NCI-H2107 (cell line): Measurements from ENCODE around the gene OOEP.
"Not testable (repeated sequence)": the region's sequence is repeated elsewhere in the genome, so short reads cannot be mapped to it uniquely, and the experiment has no call there.

Experiments used
- DNase-seq: peaks from one replicate; lab custom pipeline; 2025; lab: John Stamatoyannopoulos, UW

The OOEP gene

DNA sequence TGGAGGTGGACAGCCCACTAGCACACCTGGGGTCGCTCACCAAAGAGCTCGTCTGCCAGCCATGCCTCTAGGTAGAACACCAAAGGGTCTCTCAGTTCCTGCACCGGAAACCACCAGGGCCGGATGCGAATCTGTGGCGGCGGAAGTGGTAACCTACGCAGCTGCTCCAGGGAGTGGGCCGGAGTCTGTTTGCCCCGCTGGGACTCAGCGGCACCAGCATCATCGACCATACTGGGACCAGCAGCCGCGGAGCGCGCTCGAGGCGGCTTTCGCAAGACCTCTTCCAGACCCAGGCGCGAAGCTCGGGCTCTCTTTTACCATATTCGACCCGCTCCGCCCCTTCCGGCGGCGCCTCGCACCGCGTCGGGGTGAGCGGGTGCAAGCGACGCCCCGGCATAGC is at the start of gene OOEP:
Gene OOEP, minus strand, starts transcription at position 335 of the 400 bp plus-strand sequence. Its CDS starts 105 bp downstream, at position 230.
- DNase-seq = no peak

DNA sequence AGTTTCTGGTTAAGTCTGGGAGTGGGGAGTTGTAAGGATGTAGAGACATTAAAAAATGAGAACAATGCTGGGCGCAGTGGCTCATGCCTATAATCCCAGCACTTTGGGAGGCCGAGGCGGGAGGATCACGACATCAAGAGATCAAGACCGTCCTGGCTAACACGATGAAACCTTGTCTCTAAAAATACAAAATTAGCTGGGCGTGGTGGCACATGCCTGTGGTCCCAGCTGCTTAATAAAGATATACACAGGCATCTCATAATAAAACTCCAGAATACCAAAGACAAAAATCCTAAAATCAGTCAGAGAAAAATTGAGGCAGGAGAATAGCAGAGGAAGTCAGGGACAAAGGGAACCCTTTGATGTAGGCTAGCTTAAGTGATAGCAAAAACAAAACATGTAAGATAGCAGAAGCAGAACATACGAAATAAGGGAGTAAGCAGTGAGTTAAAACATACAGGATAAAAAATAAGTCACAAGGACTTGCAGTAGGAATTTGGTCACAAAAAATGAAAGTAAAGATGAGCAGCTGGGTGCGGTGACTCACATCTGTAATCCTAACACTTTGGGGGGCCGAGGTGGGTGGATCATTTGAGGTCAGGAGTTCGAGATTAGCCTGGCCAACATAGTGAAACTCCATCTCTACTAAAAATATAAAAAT is 48.5 kb upstream of the OOEP start:
- DNase-seq = no peak

DNA sequence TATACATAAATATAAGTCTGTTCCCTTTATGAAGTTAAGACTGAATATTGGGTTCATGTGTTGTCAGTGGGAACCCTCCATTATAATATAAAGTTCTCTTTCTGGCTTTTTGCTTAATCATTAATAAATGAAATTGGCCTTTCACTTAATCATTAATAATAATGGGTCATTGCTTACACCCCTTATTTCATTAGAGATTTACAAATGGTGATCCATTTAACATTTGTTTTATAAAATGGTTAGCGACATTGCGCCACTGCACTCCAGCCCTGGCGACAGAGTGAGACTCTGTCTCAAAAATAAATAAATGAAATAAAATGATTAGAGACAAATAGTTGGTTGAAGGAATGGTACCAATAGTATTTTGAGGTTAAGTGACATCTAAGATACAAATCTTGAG is 43.4 kb upstream of the OOEP start:
- DNase-seq = no peak

DNA sequence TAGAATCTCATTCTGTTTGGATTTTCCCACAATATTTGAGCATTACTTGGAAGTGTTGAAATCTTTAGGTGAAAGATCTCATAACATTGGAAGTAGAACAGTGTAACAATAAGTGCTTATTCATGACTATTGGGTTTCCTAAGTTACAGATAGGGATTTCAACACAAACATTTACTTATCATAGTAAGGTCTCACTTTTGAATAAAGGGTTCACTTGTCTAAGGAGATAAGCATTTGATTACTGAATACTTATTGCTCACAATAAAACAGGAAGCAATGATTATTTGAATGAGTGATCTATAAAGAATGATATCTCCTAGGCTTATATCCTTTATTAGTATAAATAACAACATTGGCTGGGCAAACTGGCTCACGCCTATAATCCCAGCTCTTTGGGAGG is 39.7 kb upstream of the OOEP start:
- DNase-seq = no peak

DNA sequence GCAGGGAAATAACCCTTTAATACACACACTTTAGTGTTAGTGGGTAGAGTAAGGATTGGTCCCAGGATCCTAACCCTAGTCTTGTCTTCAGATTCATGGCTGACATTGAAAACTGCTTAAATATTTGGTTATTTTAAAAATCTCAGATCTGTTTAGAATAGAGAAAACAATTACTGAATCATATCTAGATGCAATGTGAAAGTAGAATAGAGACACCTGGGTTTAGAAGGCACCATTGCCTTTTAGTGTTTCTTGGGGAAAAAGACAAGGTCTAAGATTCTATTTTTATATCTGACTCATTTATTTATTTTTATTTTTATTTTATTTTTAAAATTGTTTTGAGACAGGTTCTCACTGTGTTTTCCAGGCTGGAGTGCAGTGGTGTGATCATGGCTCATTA is 31.0 kb upstream of the OOEP start:
- no peak for DNase-seq

DNA sequence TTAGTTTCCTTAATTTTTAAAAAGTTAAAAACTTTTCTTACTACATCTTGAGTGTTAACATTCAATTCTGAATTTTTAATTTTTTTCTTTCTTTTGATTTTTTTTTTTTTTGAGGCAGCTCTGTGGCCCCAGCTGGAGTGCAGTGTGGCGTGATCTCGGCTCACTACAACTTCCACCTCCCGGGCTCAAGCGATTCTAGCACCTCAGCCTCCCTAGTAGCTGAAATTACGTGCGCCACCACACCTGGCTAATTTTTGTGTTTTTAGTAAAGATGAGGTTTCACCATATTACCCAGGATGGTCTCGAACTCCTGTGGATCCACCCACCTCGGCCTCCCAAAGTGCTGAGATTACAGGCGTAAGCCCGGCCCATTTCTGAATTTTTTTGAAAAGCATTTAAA is 26.2 kb upstream of the OOEP start:
- no peak for DNase-seq

DNA sequence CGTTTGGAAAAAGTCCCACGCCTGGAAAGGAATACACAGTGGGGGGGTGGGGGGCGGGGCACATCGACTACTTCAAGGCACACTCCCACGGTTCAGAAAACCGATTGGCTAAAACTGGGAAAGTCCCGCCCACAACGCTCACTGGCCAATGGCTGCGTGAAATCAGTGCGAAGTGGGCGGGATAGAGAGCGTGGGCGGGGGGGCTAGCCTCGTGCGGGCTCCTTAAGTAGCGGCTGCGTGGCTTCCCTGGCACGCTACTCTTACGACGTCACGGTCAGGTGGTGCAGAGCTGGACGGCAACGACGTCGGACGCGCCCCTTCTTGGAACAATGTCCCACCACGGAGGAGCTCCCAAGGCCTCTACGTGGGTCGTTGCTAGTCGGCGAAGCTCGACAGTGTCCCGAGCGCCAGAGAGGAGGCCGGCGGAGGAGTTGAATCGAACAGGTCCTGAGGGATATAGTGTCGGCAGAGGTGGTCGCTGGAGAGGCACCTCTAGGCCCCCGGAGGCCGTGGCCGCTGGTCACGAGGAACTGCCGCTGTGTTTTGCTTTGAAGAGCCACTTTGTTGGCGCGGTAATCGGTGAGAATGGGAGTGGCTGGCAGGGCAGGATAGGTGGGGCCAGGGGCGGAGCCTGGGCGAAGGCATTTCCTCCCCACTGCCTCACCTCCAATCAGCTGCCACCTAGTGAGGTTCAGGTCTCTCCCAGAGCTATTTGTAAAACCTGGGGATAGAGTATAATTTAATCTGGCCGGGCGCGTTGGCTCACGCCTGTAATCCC is 25.1 kb upstream of the OOEP start, which contains the start of gene DDX43:
Gene DDX43, plus strand, starts transcription at position 252 of the 778 bp plus-strand sequence. Its CDS starts 78 bp downstream, at position 330.
- DNase-seq = no peak

DNA sequence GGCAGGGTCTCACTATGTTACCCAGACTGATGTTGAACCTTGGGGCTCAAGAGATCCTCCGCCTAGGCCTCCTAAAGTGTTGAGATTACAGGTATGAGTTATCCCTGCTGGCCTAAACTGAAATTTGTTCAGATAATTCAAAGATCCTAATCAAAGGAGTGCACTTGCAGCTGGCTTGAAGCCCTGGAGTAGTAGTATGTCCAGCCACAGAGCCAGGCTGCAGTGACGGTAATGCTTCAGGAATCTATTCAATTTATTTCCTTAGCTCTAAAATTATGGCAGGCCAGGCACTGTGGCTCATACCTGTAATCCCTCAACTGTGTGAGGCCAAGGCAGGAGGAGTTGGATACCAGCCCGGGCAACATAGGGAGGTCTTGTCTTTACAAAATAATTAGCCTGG is 23.6 kb upstream of the OOEP start:
- no peak for DNase-seq

DNA sequence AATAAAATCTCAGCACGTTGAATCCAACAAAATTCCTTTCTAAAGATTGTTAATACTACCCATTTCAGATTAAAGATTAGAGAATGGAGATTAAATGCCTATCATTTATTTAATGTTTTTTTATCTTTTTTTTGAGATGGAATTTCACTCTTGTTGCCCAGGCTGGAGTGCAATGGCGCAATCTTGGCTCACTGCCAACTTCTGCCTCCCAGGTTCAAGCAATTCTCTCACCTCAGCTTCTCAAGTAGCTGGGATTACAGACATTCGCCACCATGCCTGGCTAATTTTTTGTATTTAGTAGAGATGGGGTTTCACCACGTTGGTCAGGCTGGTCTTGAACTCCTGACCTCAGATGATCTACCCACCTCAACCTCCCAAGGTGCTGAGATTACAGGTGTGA is 22.5 kb upstream of the OOEP start:
- not testable (repeated sequence) for DNase-seq

DNA sequence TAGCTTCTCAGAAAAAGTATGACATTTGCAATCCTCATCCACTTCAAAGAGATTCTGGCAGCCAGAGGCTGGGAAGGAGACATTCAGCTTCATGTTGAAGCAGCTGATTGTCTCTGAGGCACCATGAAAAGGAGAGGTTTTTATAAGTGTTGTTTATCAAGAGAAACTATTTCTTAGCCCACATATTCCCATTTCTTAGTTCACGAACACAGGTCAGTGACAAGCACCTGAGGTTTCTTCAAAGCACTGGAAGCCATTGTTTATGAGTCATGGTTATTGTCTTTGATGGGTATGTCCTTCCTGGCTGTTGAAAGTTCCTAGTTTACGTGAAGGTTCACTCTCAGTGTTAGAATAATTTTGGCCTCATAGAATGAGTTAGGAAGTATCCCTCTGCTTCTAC is 22.0 kb upstream of the OOEP start:
- DNase-seq = no peak

DNA sequence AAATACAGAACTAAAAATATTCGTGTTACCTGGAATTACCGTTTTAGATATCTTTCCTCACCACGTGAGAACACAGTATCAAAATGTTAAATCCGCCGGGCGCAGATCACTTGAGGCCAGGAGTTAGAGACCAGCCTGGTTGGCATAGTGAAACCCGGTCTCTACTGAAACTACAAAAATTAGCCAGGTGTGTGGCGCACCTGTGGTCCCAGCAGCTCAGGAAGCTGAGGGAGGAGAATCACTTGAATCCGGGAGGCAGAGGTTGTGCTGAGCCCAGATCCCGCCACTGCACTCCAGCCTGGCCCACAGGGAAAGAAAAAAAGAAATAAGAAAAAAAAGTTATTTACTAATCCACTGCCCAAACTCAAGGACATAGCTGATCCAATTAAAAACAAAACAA is 20.2 kb upstream of the OOEP start:
- no peak for DNase-seq

DNA sequence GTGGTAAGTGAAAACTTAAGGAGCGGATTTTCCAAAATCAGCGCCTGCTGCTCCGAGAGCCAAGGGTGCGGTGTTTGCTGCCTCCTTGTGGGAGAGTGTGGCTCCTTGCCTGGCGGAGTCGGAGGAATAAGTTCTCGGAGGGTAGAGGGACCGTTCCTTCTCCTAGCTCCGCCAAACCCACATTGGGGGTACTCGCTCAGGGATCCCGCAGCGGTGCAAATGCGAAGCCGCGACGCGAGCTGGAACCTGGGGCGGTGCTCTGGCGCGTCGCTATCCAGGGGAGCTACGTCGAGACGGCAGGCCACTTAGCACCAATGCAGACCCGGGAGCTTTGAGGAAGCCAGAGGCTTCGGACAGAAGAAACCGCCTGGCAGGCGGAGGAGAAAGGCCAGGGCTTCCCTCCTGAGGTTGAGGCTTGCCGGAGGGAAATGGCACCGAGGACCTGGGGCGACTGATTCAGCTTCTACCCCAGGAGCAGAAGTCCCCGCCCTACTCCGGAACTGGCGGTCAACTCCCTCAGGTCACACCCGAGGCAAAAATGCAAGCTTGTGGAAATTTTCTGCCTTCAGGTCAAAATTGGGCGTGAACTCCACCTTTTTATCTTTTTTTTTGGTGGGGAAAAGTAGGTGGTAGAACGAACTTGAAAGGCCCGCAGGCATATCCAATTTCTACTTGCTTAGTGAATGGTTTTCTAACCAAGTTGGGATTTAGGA is 19.3 kb upstream of the OOEP start:
- DNase-seq = peak; percentile 10

DNA sequence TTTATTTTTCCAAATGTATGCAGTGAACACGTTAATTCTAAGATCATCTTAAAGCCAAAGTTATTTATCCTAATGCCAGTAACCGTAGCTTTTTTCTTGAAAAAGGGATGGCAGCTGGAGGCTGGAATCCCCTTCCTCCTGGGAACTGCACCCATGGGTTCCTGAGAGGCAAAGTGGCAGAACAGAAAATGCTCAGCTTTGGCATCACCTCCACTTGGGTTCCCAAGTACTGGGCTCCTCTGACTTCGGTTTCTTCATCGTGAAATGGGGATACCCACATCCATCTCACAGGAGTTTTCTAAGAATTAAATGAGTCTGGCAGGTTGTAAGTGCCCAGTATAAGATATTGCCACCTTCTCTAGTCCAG is 18.7 kb upstream of the OOEP start:
- DNase-seq = no peak

DNA sequence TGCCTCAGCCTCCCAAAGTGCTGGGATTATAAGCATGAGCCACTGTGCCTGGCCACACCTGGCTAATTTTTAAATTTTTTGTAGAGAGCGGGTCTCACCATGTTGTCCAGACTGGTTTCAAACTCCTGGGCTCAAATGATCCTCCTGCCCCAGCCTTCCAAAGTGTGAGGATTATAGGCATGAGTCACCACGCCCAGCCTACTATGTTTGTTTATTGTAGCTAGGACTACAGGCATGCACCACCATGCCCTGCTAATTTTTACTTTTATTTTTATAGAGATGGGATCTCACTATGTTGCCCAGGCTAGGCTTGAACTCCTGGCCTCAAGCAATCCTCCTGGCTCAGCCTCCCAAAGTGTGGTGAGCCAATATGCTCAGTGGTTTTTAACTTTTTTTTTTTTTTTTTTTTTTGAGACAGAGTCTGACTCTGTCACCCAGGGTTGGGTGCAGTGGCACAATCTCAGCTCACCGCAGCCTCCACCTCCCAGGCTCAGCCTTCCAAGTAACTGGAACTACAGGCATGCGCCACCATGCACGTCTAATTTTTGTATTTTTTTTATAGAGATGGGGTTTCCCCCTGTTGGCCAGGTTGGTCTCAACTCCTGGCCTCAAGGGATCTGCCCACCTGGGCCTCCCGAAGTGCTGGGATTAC is 12.9 kb upstream of the OOEP start:
- no peak for DNase-seq

DNA sequence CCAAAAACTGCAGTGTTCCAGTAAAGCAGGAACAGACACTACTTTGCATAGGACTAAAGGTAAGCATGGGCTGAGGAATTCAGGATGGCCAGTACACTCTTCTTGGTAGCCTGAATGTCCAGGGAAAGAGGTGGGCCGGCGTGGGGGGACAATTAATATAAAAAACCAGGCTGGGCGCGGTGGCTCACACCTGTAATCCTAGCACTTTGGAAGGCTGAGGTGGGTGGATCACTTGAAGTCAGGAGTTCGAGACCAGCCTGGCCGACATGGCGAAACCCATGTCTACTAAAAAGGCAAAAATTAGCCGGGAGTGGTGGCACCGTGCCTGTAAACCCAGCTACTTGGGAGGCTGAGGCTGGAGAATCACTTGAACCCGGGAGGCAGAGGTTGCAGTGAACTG is 11.8 kb upstream of the OOEP start:
- not testable (repeated sequence) for DNase-seq

DNA sequence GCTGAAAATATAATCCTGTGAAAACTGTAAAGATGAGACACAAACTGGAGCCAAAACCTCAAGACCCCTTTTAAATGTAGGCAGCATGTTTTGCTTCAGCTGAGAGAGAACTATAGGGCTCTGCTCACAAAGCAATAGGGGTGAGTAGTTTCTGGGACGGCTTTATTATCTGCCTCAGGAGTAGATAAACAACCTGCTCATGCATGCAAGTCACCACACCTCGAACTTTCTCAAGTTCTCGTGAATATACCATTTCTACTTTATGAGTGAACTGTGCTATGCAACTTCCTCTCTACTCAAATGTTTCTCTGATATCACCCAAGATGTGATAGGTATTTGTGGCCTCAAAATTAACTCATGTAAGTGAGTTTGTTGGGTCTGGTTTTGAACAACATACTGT is 7.5 kb upstream of the OOEP start:
- DNase-seq = no peak

DNA sequence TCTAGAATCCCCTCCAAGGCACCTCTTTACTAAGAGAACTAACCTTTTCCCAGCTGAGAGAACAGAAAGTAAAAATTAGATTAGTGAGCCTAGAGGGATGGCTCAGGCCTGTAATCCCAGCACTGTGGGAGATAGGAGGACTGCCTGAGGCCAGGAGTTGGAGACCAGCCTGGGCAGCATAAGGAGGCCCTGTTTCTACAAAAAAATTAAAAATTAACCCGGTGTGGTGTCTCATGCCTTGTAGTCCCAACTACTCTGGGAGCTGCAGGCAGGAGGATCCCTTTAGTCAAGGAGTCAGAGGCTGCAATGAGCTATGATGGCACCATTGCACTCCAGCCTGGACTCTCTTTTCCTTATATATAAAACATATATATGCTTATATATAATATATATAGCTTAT is 5.5 kb upstream of the OOEP start:
- no peak for DNase-seq

DNA sequence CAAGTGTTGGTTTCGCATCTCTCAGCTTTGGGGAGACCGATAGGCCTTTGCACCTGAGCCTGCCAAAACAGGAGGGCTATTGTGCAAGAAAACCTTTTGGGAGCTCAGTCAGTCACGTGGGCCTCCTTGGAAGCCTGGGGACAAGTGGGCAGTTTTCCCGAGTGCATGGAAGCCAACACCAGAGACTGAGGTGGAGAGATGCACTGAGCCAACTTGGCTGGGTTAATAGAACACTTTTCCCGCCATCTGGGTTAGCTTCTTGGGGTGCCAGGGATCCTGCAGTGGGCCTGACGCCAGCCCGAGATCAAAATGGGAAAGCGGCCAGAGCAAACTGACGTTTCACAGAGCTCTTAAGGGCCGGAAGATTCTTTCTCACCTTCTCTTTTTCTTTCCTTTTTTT is 2.8 kb upstream of the OOEP start:
- no peak for DNase-seq

DNA sequence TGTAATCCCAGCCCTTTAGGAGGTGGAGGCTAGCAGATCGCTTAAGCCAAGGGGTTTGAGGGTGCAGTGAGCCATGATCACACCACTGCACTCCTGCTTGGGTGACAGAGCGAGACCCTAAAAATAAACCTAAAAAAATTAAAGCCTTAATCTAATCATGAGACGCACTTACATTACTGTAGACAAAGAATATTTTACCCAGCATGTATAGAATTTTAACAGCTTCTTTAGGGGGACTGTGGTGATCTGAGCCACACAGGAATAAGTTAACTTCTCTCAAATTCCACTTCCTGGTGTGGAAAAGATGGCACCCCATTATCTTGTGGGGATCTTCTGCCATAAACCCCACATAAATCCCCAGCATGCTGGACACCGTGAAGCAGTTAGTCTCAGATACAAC is 2.3 kb upstream of the OOEP start:
- DNase-seq = no peak

DNA sequence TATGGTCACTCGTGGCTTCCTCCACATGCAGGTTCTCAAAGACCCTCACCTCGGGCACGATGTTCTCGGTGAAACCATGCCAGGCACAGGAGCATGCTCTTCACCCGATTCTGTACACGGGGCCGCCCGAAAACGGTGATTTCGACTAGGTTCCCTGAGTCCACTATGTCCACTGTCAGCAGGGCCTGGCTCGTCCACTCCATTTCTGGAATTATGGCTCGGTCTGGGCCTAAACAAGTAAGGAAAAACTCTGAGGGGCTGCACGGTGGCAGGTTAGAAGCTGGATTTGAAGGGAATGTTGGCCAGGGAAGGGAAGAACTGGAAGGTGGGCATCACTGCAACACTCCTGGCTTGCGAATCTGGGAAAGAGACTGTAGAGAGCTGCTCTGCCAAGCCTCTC is 540 bp downstream of the OOEP start:
- no peak for DNase-seq

DNA sequence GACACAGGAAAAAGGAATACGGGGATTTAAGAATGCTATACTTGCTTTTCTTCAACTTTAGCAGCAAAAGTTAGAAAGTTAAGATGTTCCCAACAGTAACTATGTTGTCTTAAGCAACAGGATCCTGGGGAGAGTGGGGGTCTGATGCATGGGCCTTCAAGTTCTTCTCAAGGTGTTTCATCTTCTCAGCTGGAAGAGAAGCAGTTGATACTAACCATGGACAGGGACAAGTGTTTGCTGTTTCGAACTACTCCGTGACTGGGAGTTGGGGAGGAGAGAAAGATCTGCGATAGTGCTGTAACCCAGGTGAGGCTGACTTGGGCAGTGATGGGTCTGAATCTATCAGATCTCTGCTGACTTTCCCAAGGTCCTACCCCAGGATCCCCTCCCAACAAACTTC is 1.0 kb downstream of the OOEP start:
- no peak for DNase-seq

DNA sequence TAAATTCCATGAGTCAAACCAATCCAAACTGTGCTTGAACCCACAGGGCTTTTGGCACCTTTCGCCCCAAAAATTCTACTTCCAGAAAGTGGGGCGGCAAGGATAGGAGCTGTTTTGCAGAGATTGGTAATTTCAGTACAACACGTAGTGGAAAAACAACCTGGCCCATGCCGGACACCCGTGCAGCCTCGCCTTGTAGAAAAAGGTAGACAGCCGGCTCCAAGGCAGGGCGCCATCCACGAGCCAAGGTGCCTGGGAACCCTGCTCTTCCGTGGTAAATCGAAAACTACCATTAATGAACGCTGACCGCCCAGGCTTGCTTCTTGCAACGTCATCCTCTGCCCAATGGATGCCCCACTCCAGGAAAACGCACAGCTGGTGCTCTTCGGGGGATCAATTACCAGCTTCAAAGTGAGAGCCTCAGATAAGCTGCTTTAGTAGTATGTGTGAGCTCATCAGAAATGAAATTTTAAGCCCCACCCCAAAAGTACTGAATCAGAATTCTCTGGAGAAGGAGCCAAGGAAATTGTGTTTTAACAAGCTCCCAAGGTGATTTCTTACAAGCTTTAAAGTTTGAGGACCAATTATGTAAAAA is 1.8 kb downstream of the OOEP start:
- DNase-seq = no peak
